ENCODE measurements around the gene ACSL6. TPM values are rescaled to one million over a fixed set of nuclear protein-coding genes. Genes with fewer than 3 reads are reported as not detected.

The ACSL6 gene
- total and polyA plus RNA-seq, 2 donors from 2014 or later = 1.4 to 2.1 TPM

DNA sequence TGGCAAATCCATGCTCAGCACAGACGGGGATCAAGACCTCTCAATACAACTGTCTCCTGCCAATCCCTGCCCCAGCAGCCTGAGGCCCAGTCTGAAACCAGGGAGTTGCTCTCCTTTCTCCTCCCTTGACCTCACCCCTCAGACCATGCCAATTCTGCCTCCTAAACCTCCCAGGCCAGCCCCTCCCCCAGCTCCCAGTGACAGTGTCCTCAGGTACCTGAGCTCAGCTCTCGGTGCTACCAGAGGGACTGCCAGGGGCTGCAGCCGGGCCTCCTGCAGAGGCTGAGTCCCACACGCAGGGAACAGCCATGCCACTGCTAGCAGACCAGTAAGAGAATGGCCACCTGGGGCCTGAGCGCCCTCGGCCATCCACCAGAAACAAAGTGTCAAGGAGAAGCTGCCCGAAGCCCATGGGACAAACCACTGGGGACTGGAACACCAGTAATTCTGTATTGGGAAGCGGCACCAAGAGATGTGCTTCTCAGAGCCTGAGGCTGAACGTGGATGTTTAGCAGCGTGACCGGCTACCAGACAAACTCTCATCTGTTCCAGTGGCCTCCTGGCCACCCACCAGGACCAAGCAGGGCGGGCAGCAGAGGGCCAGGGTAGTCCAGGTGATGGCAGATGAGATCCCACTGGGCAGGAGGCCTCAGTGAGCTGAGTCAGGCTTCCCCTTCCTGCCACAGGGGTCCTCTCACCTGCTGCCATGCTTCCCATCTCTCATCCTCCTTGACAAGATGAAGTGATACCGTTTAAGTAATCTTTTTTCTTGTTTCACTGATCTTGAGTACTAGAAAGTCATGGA is 48.4 kb upstream of the ACSL6 start:
- no peak overlapping the region for H3K9ac ChIP-seq (ENCODE audit: low read length in 3 of 3)
- DNase-seq = peak in 3 of 5 donors; percentile 7 to 43 (median 20)
- no peak for FAIRE-seq
- H3K36me3 ChIP-seq (ENCODE audit: control insufficient read depth in 2 of 3, insufficient read depth in 3 of 3, low read length in 3 of 3) = no peaks in the 10 kb centered on the region
- no peak overlapping the region for H3K27ac ChIP-seq (ENCODE audit: low read depth in 2 of 2, low read length in 2 of 2)
- H3K9me3 ChIP-seq (ENCODE audit: control insufficient read depth in 2 of 3, insufficient read depth in 1 of 3, low read length in 3 of 3) = no peaks in the 10 kb centered on the region
- intact Hi-C loops (cut with DNase I) = no loop called here
- H3K4me3 ChIP-seq (ENCODE audit: low read length in 3 of 3) = no peak overlapping the region
- no peaks in the 10 kb centered on the region for H3K4me1 ChIP-seq (ENCODE audit: control insufficient read depth in 2 of 3, insufficient read depth in 2 of 3, low read depth in 1 of 3, low read length in 3 of 3)
- no peaks in the 10 kb centered on the region for H3K27me3 ChIP-seq (ENCODE audit: control insufficient read depth, insufficient read depth, low read length)
- TF ChIP-seq, protein P1, sequence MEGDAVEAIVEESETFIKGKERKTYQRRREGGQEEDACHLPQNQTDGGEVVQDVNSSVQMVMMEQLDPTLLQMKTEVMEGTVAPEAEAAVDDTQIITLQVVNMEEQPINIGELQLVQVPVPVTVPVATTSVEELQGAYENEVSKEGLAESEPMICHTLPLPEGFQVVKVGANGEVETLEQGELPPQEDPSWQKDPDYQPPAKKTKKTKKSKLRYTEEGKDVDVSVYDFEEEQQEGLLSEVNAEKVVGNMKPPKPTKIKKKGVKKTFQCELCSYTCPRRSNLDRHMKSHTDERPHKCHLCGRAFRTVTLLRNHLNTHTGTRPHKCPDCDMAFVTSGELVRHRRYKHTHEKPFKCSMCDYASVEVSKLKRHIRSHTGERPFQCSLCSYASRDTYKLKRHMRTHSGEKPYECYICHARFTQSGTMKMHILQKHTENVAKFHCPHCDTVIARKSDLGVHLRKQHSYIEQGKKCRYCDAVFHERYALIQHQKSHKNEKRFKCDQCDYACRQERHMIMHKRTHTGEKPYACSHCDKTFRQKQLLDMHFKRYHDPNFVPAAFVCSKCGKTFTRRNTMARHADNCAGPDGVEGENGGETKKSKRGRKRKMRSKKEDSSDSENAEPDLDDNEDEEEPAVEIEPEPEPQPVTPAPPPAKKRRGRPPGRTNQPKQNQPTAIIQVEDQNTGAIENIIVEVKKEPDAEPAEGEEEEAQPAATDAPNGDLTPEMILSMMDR (IDR thresholded peaks at IDR 0.05; ENCODE audit: borderline replicate concordance, extremely low read depth, insufficient read depth) = no peak

DNA sequence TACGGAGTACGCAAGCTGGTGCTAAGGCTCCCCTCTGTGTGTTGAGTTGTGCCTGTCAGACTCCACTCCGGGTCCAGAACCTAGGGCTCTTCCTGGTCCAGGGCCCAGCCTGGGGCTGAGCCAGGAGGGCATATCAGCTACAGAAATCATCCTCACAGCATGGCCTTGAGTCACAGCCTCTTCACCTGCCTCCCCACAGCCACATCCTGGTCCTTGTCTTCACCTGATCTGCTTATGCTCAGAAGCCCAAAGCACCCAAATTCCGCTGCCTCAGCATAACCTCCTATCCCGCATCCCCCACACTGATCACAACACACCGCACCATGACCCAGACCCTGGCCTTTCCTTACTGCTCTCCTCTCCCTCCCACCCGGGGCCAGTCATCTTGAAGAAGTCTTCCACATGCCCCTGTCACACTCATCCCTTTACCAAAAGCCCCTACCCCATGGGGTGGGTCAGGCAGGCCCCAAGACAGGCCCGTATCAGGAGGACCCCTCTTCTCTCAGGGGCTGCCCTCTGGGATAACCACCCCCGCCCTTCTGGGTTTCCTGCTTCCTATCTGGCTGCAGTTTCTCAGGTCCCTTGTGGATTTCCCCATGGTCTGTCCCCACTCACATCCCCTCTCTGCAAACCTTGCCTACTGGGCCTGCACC is 47.7 kb upstream of the ACSL6 start:
- TF ChIP-seq, protein P1 (IDR thresholded peaks at IDR 0.05; ENCODE audit: borderline replicate concordance, extremely low read depth, insufficient read depth) = no peak
- intact Hi-C loops (cut with DNase I) = no loop called here
- DNase-seq (peak in 2 of 5 donors; percentile 11 to 38), FAIRE-seq (no peak)
- Histone ChIP-seq H3K4me3 (ENCODE audit: low read length in 3 of 3) (no peak overlapping the region), H3K27me3 (ENCODE audit: control insufficient read depth, insufficient read depth, low read length) (no peaks in the 10 kb centered on the region), H3K27ac (ENCODE audit: low read depth in 2 of 2, low read length in 2 of 2) (no peak overlapping the region), H3K36me3 (ENCODE audit: control insufficient read depth in 2 of 3, insufficient read depth in 3 of 3, low read length in 3 of 3) (no peaks in the 10 kb centered on the region), H3K9me3 (ENCODE audit: control insufficient read depth in 2 of 3, insufficient read depth in 1 of 3, low read length in 3 of 3) (no peaks in the 10 kb centered on the region), H3K4me1 (ENCODE audit: control insufficient read depth in 2 of 3, insufficient read depth in 2 of 3, low read depth in 1 of 3, low read length in 3 of 3) (no peaks in the 10 kb centered on the region), H3K9ac (ENCODE audit: low read length in 3 of 3) (no peak overlapping the region)

DNA sequence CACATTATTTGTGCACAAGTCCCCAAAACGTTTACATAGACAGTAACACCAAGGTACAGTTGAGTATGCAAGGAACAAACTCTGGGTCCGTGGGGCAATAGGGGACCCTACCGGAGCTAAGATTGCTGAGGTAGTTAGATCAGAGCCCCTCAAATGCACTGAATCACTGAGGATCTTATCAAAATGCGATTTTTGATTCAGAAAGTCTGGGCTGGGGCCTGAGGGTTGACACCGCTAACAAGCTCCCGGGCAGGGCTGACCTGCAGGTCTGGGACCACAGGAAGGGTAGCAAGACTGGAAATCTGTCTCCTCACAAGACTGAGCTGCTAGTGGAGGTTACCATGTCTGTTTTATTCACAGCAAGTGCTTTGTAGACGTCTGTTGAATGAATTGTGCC is 47.2 kb upstream of the ACSL6 start:
- TF ChIP-seq, protein P1 (IDR thresholded peaks at IDR 0.05; ENCODE audit: borderline replicate concordance, extremely low read depth, insufficient read depth) = no peak
- FAIRE-seq (no peak), DNase-seq (no peak)
- no peaks in the 10 kb centered on the region for H3K27me3 ChIP-seq (ENCODE audit: control insufficient read depth, insufficient read depth, low read length)
- no peak overlapping the region for H3K4me3 ChIP-seq (ENCODE audit: low read length in 3 of 3)
- no peaks in the 10 kb centered on the region for H3K4me1 ChIP-seq (ENCODE audit: control insufficient read depth in 2 of 3, insufficient read depth in 2 of 3, low read depth in 1 of 3, low read length in 3 of 3)
- H3K36me3 ChIP-seq (ENCODE audit: control insufficient read depth in 2 of 3, insufficient read depth in 3 of 3, low read length in 3 of 3) = no peaks in the 10 kb centered on the region
- no peak overlapping the region for H3K27ac ChIP-seq (ENCODE audit: low read depth in 2 of 2, low read length in 2 of 2)
- intact Hi-C loops (cut with DNase I) = no loop called here
- no peaks in the 10 kb centered on the region for H3K9me3 ChIP-seq (ENCODE audit: control insufficient read depth in 2 of 3, insufficient read depth in 1 of 3, low read length in 3 of 3)
- H3K9ac ChIP-seq (ENCODE audit: low read length in 3 of 3) = no peak overlapping the region
